ENCODE results near the gene SCD.
"Not testable (repeated sequence)": the region's sequence is repeated elsewhere in the genome, so short reads cannot be mapped to it uniquely, and the experiment has no call there.

Gene SCD
- 3.4 to 7.5 (median 5.7) reads per million in 4 donors for total RNA-seq

DNA sequence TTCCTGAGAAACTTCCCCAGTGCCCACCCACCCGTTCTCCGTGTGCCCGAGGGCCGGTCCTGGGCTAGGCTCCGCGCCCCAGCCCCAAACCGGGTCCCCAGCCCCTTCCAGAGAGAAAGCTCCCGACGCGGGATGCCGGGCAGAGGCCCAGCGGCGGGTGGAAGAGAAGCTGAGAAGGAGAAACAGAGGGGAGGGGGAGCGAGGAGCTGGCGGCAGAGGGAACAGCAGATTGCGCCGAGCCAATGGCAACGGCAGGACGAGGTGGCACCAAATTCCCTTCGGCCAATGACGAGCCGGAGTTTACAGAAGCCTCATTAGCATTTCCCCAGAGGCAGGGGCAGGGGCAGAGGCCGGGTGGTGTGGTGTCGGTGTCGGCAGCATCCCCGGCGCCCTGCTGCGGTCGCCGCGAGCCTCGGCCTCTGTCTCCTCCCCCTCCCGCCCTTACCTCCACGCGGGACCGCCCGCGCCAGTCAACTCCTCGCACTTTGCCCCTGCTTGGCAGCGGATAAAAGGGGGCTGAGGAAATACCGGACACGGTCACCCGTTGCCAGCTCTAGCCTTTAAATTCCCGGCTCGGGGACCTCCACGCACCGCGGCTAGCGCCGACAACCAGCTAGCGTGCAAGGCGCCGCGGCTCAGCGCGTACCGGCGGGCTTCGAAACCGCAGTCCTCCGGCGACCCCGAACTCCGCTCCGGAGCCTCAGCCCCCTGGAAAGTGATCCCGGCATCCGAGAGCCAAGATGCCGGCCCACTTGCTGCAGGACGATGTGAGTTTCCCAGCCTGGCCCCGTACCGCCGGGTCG lies at the start of gene SCD:
Gene SCD, plus strand, starts transcription at position 469 of the 803 bp plus-strand sequence. Its CDS starts 272 bp downstream, at position 741.
- peak; percentile 57 to 95 (median 67) for DNase-seq

DNA sequence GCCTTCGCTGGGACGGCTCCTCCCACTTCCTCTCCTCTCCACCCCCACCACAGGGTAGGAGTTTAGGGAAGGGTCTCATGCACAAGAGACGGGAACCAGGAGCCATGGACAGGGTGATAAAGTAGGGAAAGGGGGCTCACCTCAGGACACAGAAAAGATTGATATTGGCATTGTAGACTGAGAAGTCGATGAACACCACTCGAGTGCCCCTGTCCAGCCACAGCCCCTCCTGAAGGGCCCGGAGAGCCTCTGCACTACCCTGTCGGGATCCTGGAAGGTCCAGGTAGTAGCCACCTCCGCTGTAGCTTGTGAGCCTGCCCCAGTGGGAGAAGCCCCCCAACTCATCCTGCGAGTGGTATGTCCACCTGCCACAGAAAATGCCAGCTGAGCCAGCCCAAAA lies 49.8 kb upstream of the SCD start:
- no peak for DNase-seq

DNA sequence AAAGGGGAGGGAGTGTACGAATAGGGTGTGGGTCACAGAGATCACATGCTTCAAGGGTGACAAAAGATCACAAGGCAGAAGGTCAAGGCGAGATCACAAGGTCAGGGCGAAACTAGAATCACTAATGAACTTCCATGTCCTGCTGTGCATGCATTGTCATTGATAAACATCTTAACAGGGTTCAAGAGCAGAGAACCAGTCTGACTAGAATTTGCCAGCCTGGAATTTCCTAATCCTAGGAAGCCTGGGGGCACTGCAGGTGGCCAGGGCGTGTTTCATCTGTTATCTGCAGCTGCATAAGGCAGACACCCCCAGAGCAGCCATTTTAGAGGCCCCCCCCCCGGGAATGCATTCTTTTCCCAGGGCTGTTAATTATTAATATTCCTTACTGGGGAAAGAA lies 45.9 kb upstream of the SCD start:
- DNase-seq = not testable (repeated sequence)

DNA sequence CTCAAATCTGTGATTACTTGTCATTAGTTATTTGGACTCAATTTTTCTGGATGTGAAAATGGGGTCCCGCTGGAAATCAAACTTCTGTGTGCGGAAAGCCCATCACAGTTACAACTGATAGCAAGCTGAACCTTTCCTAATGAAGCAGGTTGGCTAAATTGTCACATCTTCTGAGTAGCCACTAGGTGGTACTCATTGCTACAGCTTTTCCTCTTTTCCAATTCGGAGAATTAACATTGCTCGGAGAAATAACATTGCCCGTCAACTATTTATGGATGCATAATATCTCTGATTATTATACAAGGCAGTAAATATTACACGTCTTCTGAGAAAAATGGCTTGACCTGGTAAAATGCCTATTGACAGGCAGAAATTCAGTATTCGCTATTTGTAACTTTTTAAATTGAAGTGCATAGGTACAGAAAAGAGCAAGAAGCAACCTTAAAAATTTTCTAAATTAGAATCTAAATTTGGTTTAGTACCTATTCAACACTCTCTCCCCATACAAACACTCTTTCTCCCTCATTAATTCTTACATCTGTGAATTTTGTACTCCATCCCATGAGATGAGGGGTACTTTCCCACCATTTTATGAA lies 43.2 kb upstream of the SCD start:
- no peak for DNase-seq

DNA sequence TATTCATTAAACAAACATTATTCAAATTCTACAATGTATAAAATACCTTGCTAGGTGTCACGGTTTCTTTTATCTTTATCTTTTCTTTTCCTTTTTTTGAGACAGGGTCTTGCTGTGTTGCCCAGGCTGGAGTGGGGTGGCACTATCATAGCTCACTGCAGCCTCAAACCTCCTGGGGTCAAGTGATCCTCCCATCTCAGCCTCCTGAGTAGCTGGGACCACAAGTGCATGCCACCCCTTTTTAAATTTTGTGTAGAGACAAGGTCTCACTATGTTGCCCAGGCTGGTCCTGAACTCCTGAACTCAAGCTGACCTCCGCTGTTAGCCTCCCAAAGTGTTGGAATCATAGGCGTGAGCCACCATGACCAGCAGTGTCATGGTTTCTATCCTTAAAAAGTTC lies 42.6 kb upstream of the SCD start:
- DNase-seq = no peak

DNA sequence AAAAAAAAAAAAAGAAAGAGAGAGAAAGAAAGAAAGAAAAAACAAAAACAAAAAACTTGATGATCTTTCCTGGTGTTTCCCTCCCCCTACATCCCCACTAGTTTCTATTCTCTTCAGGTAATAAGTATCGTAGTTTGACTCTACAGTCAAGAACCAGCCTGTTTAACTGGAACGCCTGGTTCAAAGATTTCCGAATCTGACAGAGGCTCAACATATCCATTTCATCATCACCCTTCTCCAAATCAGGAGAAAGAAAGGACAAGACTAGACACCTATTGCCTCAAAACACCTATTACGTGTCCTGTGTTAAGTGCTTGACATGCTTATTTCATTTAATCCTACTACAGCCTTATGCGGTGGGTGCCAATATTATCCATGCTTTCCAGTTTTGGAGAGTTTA lies 40.2 kb upstream of the SCD start:
- no peak for DNase-seq

DNA sequence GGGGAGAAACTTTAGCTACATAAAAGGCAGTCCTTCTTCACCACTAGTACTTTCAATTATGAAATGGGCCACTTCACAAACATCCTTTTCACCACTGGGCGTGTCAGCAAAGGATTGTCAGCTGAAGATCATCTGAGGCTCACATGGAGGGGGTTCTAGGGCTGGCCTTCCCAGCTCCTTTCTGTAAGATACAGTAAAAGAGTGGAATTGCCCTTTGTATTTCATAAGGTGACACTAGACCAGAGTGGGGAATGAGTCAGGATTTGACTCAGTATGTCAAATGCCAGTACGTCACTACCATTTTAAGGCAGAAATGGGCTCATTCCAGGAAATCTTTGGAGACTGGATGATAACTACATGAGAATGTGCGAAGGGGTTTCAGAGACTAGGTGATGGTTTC lies 39.3 kb upstream of the SCD start:
- no peak for DNase-seq

DNA sequence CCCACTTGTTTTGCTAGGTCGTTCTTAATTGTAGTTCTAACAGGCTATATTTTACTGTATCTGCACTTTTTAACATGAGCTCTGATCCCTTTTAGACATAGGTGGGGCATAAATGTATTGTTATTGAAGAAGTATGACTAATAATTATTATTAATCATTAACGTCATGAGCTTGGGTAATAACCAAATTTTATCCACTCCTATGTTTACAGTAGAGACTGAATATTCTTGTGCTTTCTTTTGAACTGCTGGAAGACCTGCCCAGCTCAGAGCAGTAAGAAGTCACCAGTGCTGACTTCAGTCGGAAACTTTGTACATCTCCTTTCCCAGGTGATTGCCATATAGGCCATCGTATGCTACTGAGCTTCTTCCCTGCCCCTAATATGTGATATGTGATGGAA lies 35.7 kb upstream of the SCD start:
- DNase-seq = no peak

DNA sequence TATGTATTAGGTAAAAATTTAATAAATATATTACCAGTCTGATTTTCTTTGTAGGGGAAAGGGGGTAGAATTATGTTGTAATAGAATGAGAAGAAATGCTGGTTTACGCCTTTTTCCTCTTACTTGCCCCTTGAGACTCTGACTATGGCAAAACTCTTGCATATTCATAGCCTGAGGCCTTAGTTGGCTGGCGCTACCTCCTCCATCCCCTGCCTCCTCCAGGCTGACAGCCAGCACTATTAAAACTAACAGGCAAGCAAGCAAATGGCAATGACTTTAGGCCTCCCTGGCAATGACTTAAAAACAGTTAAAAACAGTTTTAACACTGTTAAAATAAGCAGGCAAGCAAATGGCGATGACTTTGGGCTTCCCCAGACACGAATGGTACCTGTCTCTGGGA lies 31.4 kb upstream of the SCD start:
- DNase-seq = no peak

DNA sequence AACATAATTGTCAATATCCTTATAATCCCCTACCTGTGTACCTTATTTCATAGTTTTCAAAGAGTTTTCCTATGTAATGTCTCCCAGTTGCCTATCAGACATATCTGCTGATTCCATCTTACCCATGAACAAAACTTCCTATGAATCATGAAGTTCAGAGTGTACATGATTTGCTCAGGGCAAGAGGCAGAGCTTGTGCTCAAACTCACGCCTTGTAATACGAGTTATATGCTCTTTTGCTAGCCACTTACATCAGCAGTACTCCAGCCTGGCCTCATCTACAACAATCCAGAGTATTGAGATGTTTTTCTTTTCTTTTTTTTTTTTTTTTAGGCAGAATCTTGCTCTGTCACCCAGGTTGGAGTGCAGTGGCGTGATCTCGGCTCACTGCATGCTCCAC lies 28.8 kb upstream of the SCD start:
- DNase-seq = no peak

DNA sequence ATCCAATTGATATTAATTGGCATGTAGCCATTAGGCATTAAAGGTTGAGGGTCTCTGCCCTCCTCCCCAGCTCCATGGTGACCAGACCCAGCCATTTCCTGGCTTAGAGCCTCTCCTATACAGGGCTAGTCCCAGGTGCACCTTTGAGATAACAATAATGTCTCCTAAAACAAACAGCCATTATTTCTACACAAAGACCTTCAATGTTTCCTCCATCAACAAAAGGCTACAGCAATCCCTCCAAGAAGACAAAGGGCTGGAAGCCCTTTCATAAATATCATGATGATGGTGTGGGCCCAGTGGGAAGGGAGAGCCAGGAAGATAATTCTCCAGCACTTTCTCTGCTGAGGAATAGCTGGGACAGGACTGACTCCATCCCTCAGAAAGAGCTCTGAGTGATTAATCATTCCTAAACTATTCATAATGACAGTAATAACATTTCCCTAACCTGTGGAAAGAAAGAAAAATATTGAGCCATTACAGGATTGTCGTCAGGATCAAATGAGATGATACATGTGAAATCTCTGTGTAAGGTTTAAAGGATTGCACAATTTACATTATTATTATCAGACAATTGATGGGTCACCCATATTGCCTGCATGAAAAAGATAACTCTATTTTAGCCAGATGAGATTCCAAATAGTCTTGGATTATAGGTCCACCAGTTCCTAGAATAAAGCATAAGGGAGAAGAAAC lies 27.2 kb upstream of the SCD start:
- DNase-seq = no peak

DNA sequence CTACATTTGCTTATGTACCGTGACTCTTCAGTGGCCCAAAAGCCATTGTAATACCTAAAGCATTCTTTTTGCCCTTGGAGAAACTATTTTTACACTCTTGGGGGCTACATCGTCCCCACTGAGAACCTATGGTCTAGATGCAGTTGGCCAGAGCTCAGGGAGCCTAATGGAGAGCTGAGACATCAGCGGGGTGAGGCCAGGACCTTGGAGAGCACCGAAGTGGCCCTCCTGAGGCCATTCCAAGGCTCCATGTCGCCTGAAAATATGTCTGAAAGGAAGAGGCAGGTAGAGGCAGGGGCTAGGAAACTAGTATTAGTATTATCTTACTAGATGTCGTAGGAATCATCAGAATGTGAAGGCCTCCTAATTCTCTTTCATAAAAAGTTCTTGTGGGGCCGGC lies 21.9 kb upstream of the SCD start:
- no peak for DNase-seq

DNA sequence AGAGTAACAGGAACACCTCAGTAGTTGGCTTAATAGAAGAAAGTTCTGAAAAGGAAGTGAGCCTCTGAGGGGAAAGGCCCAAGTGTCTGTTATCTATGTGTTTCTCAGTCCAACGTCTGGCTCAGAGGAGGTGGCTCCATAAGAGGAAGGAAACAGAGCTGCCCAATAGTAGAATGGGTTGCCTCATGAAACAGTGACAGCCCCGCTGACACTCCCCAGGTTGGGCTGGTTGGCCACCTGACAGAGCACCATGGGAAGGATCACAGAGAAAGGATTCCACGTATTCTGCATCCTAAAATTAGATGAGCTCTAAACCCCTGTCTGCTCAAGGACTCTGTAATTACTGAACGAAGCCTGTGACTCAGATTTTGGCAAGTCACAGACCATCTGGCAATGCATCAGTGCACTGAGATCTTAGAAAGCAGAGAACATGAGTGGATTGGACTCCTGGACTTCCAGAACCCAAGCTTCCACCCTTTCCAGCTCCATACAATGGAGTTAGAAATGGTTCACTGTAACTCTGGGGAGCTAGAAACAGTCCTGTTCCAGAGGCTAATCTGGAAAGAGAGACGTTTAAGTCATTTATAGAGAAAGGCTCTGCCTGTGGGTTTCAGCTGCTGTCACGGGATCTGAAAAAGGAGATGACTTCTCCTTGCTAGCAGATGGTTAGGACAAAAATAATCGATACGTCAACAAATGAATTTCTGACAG lies 19.9 kb upstream of the SCD start:
- peak in 1 of 5 donors; percentile 82 for DNase-seq

DNA sequence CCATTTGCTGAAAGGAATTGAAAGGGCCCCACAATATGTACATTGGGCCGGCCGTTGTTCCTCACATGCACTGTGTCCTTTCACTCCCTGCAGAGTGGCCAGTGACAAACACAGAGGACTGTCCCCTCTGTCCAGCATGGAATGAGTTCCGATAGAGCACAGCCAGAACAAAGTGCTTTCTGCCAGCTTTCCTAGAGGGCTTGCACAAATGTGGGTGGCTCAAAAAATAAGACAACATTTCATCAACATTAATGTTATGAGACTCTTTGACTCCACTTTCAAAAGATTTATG lies 19.4 kb upstream of the SCD start:
- no peak for DNase-seq

DNA sequence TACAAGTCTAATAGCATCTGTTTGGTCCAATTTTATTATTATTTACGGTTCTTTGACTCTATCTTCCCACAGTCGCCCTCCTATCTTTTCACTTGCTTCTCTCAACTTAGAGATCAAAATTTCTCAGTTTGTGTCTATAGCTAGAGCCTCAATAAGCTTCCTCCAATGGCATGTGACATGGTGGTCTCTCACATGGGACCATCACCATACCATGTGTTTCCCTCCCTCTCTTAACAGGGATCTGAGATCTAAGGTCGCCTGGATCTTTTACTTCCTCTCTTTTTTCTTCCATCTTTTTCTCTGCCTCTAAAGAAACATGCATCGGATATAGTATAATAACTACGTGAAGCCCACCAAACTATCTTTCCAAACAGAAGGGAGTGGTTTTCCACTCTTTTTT lies 18.8 kb upstream of the SCD start:
- DNase-seq = no peak

DNA sequence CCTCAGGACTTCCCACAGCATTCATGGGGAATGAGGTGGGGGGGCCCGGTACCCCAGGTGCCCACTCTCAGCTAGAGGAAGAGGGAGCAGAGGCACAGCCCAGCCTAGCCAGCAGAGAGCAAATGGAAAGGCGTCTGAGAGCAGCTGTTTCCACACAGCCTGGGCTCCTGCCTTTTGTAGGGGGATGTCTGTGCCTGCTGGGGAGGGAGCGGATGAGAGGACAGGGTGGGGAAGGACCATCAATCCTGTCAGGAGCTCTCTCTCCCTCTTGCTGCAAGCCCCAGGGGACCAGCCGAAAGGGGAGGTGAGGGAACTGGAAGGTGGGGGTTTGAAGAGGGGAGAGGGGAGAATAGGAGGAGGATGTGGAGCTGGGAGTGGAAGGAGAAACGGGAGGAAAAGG lies 17.0 kb upstream of the SCD start, which contains the start of gene PKD2L1:
Gene PKD2L1, minus strand, starts transcription at position 150 of the 400 bp plus-strand sequence. Its CDS starts 125 bp downstream, at position 25.
- no peak for DNase-seq

DNA sequence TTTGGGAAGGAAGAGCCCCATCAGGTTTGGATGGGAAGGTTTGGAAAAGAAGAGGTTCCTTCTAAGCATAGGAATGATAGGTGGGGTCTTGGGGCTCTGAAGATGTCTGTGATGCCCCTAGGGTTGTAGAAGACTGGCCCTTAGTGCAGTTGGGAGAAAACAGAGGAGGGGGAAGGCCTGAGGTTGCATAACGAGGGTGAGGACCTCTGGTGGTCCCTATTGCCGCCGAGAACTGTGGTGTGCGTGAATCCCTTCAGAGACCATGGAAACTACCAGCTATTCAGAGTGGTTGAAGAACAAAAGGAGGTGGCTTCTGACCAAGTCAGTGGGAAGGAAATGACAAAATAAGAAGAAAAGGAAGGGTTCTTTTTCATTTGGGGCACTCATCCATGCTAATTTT lies 13.9 kb upstream of the SCD start:
- no peak for DNase-seq

DNA sequence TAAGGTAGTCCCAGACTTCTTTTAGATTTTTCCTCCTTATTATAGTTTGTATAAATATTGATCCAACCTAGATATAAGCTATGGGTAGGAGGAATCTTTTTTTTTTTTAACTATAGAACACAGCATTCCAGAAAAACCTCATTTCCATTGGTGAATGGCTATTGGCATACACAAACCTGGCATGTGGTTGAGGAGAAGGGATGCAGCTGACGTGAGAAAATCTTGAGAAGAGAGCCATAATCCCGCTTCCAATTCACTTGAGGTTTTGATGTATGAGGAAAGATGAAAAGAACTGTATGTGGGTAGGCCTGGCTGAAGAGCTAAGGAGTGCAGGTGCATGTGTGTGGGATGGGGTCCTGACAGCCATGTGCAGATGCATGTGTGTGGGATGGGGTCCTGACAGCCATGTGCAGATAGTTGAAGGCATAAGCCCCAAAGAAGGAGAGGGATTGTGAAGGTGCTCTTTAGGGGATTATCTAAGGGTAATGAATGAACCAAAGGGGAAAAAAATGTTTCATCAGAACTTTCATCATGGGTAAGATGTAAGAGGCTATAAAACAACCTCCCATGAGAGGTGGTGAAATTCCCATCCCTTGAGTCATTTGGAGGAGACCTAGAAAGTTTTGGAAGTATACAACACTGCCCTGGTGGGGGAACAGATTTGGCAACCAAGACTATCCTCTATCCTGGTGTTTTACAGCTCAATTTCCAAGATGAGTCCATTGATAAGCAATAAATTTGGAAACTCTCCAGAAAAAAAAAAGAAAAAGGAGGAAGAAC lies 13.2 kb upstream of the SCD start:
- no peak for DNase-seq

DNA sequence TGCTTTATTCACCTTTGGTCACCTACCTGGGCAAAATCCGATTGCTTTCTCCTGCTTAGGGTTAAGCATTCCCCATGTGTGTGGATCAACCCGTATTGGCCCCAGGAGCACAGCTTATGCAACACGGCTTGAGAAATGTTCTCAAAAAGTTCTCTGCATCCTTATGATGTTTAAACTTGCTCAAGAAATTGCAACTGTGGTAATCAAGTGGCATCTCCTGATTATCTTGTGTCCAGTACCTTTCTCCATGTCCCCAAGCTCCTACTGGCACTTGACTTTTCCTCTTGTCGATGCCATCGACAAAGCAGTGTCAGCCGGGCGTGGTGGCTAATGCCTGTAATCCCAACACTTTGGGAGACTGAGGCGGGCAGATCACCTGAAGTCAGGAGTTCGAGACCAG lies 12.3 kb upstream of the SCD start:
- DNase-seq = no peak

DNA sequence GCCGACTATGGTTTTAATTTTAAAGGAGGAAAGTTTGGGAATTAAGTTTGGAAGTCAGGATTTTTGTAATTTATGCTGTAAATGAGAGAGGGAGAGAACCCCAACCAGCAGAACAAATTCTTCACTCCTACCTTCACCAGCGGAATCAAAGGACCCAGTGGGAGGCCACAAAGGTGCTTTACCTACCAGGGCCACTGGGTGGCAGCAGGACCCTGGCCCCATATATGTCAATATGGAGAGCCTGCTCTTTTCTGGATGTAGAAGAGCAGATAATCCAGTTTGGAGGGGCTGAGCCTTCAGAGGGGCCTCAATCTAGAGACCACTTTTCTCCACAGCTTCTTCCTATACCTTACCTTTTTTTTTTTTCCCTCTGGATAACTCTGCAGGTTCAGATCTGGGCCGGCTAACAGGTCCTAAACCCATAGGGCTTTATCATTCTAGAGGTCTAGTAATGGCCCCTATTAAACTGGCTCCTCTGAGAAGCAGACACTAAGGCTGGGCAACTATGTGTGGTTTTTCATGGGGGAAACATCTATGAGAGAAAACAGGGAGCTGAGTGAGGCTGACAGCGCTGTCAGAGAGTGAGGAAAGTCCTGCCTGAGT lies 8.5 kb upstream of the SCD start:
- DNase-seq = peak; percentile 34 to 75 (median 63)

DNA sequence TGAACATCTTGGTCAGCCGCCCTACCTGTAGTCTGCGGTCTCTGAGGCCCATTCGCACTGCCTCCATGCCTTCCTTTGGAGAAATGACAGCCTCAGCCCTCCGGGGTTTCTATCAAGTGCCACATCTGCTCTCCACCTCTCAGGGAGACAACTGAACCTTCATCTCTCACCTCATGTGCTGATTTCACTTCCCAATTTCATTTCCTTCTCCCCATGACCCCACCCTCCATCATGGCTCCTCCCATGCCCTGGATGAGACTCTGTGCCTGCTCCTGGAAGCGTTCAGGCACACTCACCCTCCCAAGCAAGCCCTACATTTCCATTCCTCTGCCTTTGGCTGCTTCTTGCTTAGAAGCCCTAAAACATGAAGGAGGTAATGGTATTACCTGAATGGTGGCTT lies 7.8 kb upstream of the SCD start:
- DNase-seq = no peak

Data from T-helper 1 cell (primary cell).